SK-N-SH (cell line): Measurements from ENCODE around the gene SPINT2. TPM values are rescaled to one million over a fixed set of nuclear protein-coding genes. Genes with fewer than 3 reads are reported as not detected.

Experiments
- CTCF ChIA-PET: fragments of 300-600, 350-600 bp; formaldehyde crosslinking; extraction: SDS; loops from one replicate; lab custom pipeline; 2021; lab: Yijun Ruan, JAX
- POLR2A ChIA-PET: fragments of 350-600 bp; sonication (Branson Sonifier 250); formaldehyde crosslinking; extraction: SDS; loops from one replicate; lab custom pipeline; 2020; ENCODE audit warnings: antibody characterized with exemption, inconsistent platforms; lab: Yijun Ruan, JAX
- DNase-seq: peaks from one replicate; pipeline ENCODE4 v3.0.0; 2012
- H2AFZ ChIP-seq: fragments of 200-600 bp; sonication (generic); 2 replicates; pipeline ENCODE4 v1.8.1; 2016; ENCODE audit warnings: antibody characterized with exemption, mild to moderate bottlenecking, low read depth
- H3F3A ChIP-seq: fragments of 200-600 bp; sonication (generic); replicated peaks from 2 replicates; pipeline ENCODE3; 2016; ENCODE audit warnings: antibody characterized with exemption, mild to moderate bottlenecking; ENCODE audit not compliant: insufficient read depth
- H3K27ac ChIP-seq, 2 experiments: fragments of 200-500 bp in 1 of 2; fragments of 200-600 bp in 1 of 2; sonication (Bioruptor generic) in 1 of 2; sonication (generic), shearing (Covaris generic) in 1 of 2; 2 replicates each; pipeline versions ENCODE4 v1.5.1 to v1.6.1; 2014 to 2016; ENCODE audit warnings: low read depth in 2 of 2, inconsistent platforms in 1 of 2, low read length in 1 of 2, mild to moderate bottlenecking in 1 of 2, mixed read lengths in 1 of 2
- H3K27me3 ChIP-seq: fragments of 200-600 bp; sonication (generic), shearing (Covaris generic); 2 replicates; pipeline ENCODE4 v1.6.1; 2016; ENCODE audit warnings: mixed run types; ENCODE audit not compliant: insufficient read depth
- H3K36me3 ChIP-seq, 2 experiments: fragments of 200-500 bp in 1 of 2; fragments of 200-600 bp in 1 of 2; sonication (Bioruptor generic) in 1 of 2; sonication (generic) in 1 of 2; replicated peaks in 1 of 2; 2 replicates each; pipeline versions ENCODE3 to v1.5.1; 2014 to 2016; ENCODE audit warnings: low read length in 1 of 2, mild to moderate bottlenecking in 1 of 2; ENCODE audit not compliant: insufficient read depth in 2 of 2, control insufficient read depth in 1 of 2
- H3K4me1 ChIP-seq, 2 experiments: fragments of 200-500 bp in 1 of 2; fragments of 200-600 bp in 1 of 2; sonication (Bioruptor generic) in 1 of 2; sonication (generic), shearing (Covaris generic) in 1 of 2; 2 replicates each; pipeline versions ENCODE4 v1.5.1 to v1.6.1; 2014 to 2016; ENCODE audit warnings: low read depth in 1 of 2, low read length in 1 of 2, mixed run types in 1 of 2; ENCODE audit not compliant: insufficient read depth in 2 of 2, control insufficient read depth in 1 of 2
- H3K4me2 ChIP-seq: fragments of 200-600 bp; sonication (generic), shearing (Covaris generic); 2 replicates; pipeline ENCODE4 v1.6.1; 2017; ENCODE audit warnings: mixed run types
- H3K4me3 ChIP-seq, 2 experiments: fragments of 200-500 bp in 1 of 2; fragments of 200-600 bp in 1 of 2; sonication (Bioruptor generic) in 1 of 2; sonication (generic), shearing (Covaris generic) in 1 of 2; 2 replicates each; pipeline versions ENCODE4 v1.5.1 to v1.8.1; 2014 to 2016; ENCODE audit warnings: low read depth in 2 of 2, inconsistent platforms in 1 of 2, low read length in 1 of 2, mild to moderate bottlenecking in 1 of 2, mixed read lengths in 1 of 2, moderate library complexity in 1 of 2
- H3K79me2 ChIP-seq: fragments of 200-600 bp; sonication (generic); 2 replicates; pipeline ENCODE4 v1.8.1; 2017; ENCODE audit warnings: mild to moderate bottlenecking; ENCODE audit not compliant: insufficient read depth
- H3K9ac ChIP-seq: fragments of 200-600 bp; sonication (generic); 2 replicates; pipeline ENCODE4 v1.6.1; 2017; ENCODE audit warnings: mixed run types
- H3K9me2 ChIP-seq: fragments of 200-600 bp; sonication (generic); 2 replicates; pipeline ENCODE4 v1.6.1; 2017; ENCODE audit warnings: mixed run types
- H3K9me3 ChIP-seq: fragments of 200-600 bp; sonication (generic); 2 replicates; pipeline ENCODE4 v1.6.1; 2017; ENCODE audit warnings: mixed run types, mild to moderate bottlenecking, moderate library complexity
- H4K20me1 ChIP-seq: fragments of 200-600 bp; sonication (generic); 2 replicates; pipeline ENCODE4 v1.6.1; 2017; ENCODE audit warnings: mild to moderate bottlenecking, mixed run types; ENCODE audit not compliant: insufficient read depth
- EP300 ChIP-seq, 2 experiments: IDR thresholded peaks; 2 replicates each; pipeline versions ENCODE4 v1.4.0 to v1.6.1; 2012; ENCODE audit warnings: borderline replicate concordance in 1 of 2, low read depth in 1 of 2, low read length in 1 of 2
- FOSL2 ChIP-seq: IDR thresholded peaks from 2 replicates; pipeline ENCODE4 v1.4.0; 2012; ENCODE audit warnings: low read depth, mild to moderate bottlenecking, moderate library complexity, borderline replicate concordance
- FOXJ3 ChIP-seq: sonication (generic); formaldehyde crosslinking; IDR thresholded peaks from 2 replicates; pipeline ENCODE4 v1.5.1; 2020; ENCODE audit warnings: mild to moderate bottlenecking, missing genetic modification reagents
- FOXM1 ChIP-seq: IDR thresholded peaks from 2 replicates; pipeline ENCODE4 v1.4.0; 2012; ENCODE audit warnings: low read depth, mild to moderate bottlenecking
- MXI1 ChIP-seq: IDR thresholded peaks from 2 replicates; pipeline ENCODE4 v1.6.1; 2012; ENCODE audit warnings: mild to moderate bottlenecking, low read depth, low read length, improper control_type of control experiment
- NFIC ChIP-seq: IDR thresholded peaks from 2 replicates; pipeline ENCODE4 v1.4.0; 2012; ENCODE audit warnings: borderline replicate concordance
- RAD21 ChIP-seq: IDR thresholded peaks from 2 replicates; pipeline ENCODE4 v1.6.1; 2012; ENCODE audit warnings: mild to moderate bottlenecking, low read length
- RCOR1 ChIP-seq: fragments of 150-350 bp; IDR thresholded peaks from 2 replicates; pipeline ENCODE4 v1.6.1; 2017; ENCODE audit warnings: antibody characterized with exemption, low read length
- RFX5 ChIP-seq: IDR thresholded peaks from 2 replicates; pipeline ENCODE4 v1.6.1; 2012; ENCODE audit warnings: mild to moderate bottlenecking, improper control_type of control experiment, low read length
- RXRA ChIP-seq: IDR thresholded peaks from 2 replicates; pipeline ENCODE4 v1.4.0; 2012; ENCODE audit warnings: low read depth, mild to moderate bottlenecking, borderline replicate concordance
- SMC3 ChIP-seq: IDR thresholded peaks from 2 replicates; pipeline ENCODE4 v1.6.1; 2012; ENCODE audit warnings: low read depth, low read length, improper control_type of control experiment
- TCF12 ChIP-seq: IDR thresholded peaks from 2 replicates; pipeline ENCODE4 v1.4.0; 2012
- TEAD4 ChIP-seq: IDR thresholded peaks from 2 replicates; pipeline ENCODE4 v1.4.0; 2012; ENCODE audit warnings: mild to moderate bottlenecking, borderline replicate concordance; ENCODE audit not compliant: insufficient read depth
- WGBS: methylation state at CpG from one replicate; pipeline ENCODE4 v1.1.6; 2017; ENCODE audit warnings: low lambda C conversion rate; 5-methylcytosine and 5-hydroxymethylcytosine counted together
- polyA plus RNA-seq, 3 experiments: library from polyadenylated mRNA; depleted of rRNA; stranded (reverse); fragments of >200 nt; gene quantifications; 2 replicates each; pipeline ENCODE4 v1.2.3, GENCODE V29; 2012
- TF ChIP-seq, protein P1 (sequence below): fragments of 200-600 bp; sonication (generic); IDR thresholded peaks from 2 replicates; pipeline ENCODE4 v1.6.1; 2017; ENCODE audit warnings: antibody characterized with exemption, mild to moderate bottlenecking, moderate library complexity
- TF ChIP-seq, protein P2 (sequence below): IDR thresholded peaks from 2 replicates; pipeline ENCODE4 v1.4.0; 2012; ENCODE audit warnings: low read depth
- TF ChIP-seq, protein P3 (sequence below): fragments of 150-350 bp; IDR thresholded peaks from 2 replicates; pipeline ENCODE4 v1.6.1; 2017; ENCODE audit warnings: antibody characterized with exemption, low read length, low read depth, borderline replicate concordance
- TF ChIP-seq, protein P4 (sequence below): IDR thresholded peaks from 2 replicates; pipeline ENCODE4 v1.4.0; 2012; ENCODE audit warnings: low read depth, borderline replicate concordance

The SPINT2 gene
- polyA plus RNA-seq, 1 of the 3 experiments (the other 2 are of a cell fraction), result 1.0 TPM

DNA sequence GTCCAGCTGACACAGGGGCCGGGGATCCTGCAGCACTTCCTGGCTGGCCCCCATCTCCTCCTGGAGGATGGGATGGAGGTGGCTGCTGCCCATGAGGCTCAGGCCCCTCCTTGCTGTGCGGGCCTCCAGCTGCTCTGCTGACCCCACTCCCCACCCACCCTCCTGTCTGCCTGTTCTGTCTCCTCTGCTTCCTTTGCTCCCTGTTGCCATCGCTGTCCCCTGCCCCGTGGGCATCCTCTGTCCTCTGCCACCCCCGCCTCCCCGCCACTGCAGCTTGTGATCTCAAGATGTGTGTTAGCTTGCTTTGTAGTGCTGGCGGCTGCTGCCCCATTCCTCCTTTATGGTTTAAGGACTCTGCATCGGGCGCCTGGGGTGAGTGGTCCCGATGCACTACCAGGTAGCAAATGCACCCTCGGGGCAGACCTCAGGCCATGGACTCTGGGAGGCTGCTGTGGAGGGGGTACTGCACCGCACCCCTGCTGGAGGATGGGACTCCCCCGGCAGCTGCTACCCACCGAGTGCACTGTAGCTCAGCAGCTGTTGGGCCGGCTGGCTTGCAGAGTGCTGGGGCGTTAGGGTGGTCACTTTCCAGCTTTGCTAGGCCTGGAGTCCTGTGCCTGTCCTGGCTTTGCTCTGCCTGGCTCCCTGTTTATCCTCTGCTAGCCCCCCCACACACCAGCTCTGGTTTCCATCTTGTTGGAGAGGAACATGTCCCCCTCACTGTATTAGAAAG is 23.9 kb downstream of the SPINT2 start (continued):
- TF ChIP-seq TEAD4, result no peak
- TF ChIP-seq, all 33 proteins: peak for 0

DNA sequence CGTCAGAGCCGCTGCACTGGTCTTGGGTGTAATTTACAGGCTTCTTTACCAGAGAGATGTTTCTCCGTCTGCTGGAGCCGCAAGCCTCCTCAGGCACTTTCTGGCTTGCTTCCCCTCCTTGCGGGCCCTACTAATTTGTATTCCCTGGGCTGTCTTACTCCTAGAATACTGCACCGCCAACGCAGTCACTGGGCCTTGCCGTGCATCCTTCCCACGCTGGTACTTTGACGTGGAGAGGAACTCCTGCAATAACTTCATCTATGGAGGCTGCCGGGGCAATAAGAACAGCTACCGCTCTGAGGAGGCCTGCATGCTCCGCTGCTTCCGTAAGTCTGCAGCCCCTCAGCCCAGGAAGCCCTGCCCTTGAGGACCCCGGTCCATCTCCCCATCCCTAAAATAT is 25.6 kb downstream of the SPINT2 start:
- Histone ChIP-seq H4K20me1 (no peaks in the 10 kb centered on the region), H2AFZ (no peak overlapping the region), H3K9ac (no peak overlapping the region), H3K36me3 (no peaks in the 10 kb centered on the region), H3K79me2 (no peaks in the 10 kb centered on the region), H3K4me2 (no peak overlapping the region), H3K9me2 (no peaks in the 10 kb centered on the region), H3K27ac (no peak overlapping the region), H3K4me3 (no peak overlapping the region), H3F3A (no peaks in the 10 kb centered on the region), H3K4me1 (peaks cover 0 to 17% of the 10 kb centered on the region in 2 experiments; a peak in 1 of 4 replicates), H3K9me3 (no peaks in the 10 kb centered on the region), H3K27me3 (no peaks in the 10 kb centered on the region)
- no peak for TF ChIP-seq RCOR1
- TF ChIP-seq, protein P1, sequence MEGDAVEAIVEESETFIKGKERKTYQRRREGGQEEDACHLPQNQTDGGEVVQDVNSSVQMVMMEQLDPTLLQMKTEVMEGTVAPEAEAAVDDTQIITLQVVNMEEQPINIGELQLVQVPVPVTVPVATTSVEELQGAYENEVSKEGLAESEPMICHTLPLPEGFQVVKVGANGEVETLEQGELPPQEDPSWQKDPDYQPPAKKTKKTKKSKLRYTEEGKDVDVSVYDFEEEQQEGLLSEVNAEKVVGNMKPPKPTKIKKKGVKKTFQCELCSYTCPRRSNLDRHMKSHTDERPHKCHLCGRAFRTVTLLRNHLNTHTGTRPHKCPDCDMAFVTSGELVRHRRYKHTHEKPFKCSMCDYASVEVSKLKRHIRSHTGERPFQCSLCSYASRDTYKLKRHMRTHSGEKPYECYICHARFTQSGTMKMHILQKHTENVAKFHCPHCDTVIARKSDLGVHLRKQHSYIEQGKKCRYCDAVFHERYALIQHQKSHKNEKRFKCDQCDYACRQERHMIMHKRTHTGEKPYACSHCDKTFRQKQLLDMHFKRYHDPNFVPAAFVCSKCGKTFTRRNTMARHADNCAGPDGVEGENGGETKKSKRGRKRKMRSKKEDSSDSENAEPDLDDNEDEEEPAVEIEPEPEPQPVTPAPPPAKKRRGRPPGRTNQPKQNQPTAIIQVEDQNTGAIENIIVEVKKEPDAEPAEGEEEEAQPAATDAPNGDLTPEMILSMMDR, result no peak
- no peak for TF ChIP-seq MXI1
- no peak for TF ChIP-seq NFIC
- no peak for TF ChIP-seq EP300 (IDR thresholded peaks at IDR 0.05; ENCODE audit: borderline replicate concordance in 1 of 2, low read depth in 1 of 2, low read length in 1 of 2)
- no peak for TF ChIP-seq RXRA
- ChIA-PET CTCF (no interaction called here), POLR2A (no interaction called here)
- WGBS, result 98% methylated on average over 13 of the region's 15 CpGs
- no peak for DNase-seq

DNA sequence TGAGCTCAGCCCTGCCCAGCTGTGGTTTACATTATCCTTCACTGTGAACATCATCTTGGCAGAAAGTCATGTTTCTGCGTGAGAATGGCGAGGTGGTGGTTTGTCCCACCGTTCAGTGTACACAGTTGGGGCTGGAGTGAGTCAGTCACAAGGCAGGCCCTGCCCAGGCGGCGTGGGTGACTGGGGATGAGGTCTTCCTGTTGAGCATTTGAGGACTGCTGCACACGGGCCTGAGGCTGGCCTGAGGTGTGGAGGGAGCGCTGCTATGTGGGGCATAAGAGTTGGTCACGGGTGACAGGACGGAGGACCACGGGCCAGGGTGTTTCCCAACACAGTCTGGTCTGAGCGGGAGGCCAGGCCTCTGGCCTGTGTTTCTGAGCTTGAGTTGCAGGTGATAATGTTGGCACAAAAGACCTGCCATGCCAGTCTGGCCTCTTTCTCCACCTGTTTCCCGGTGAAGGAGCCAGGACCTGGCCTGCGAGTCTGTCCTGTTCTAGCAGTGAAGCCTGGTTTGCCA is 26.3 kb downstream of the SPINT2 start:
- no peak overlapping the region for H3K27ac ChIP-seq
- H3K9me2 ChIP-seq, result no peaks in the 10 kb centered on the region
- no peaks in the 10 kb centered on the region for H3K27me3 ChIP-seq
- CTCF ChIA-PET, result no interaction called here
- no peak overlapping the region for H3K4me2 ChIP-seq
- H2AFZ ChIP-seq, result 0 out of 2 replicates have a peak overlapping the region, but pooled peaks have one; percentile 50
- H4K20me1 ChIP-seq, result no peaks in the 10 kb centered on the region
- DNase-seq, result no peak
- H3K79me2 ChIP-seq, result no peaks in the 10 kb centered on the region
- H3K9ac ChIP-seq, result 0 out of 2 replicates have a peak overlapping the region, but pooled peaks have one; percentile 19
- WGBS, result 66% methylated on average over 11 of the region's 13 CpGs
- peaks cover 0 to 17% of the 10 kb centered on the region in 2 experiments; a peak in 1 of 4 replicates for H3K4me1 ChIP-seq
- no peaks in the 10 kb centered on the region for H3F3A ChIP-seq
- no peaks in the 10 kb centered on the region for H3K36me3 ChIP-seq
- H3K9me3 ChIP-seq, result no peaks in the 10 kb centered on the region
- no peak overlapping the region for H3K4me3 ChIP-seq
- POLR2A ChIA-PET, result no interaction called here
- no peak for TF ChIP-seq FOXM1
- TF ChIP-seq FOXJ3, result no peak
- TF ChIP-seq, protein P2, sequence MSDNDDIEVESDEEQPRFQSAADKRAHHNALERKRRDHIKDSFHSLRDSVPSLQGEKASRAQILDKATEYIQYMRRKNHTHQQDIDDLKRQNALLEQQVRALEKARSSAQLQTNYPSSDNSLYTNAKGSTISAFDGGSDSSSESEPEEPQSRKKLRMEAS, result peak; percentile 61; the same call in 1 of the 2 replicates
- no peak for TF ChIP-seq SMC3
- TF ChIP-seq, protein P3, sequence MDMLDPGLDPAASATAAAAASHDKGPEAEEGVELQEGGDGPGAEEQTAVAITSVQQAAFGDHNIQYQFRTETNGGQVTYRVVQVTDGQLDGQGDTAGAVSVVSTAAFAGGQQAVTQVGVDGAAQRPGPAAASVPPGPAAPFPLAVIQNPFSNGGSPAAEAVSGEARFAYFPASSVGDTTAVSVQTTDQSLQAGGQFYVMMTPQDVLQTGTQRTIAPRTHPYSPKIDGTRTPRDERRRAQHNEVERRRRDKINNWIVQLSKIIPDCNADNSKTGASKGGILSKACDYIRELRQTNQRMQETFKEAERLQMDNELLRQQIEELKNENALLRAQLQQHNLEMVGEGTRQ, result no peak
- peak; percentile 22; the same call in 1 of the 2 replicates for TF ChIP-seq FOSL2
- no peak for TF ChIP-seq RFX5
- TF ChIP-seq RCOR1, result no peak
- TF ChIP-seq, protein P4, sequence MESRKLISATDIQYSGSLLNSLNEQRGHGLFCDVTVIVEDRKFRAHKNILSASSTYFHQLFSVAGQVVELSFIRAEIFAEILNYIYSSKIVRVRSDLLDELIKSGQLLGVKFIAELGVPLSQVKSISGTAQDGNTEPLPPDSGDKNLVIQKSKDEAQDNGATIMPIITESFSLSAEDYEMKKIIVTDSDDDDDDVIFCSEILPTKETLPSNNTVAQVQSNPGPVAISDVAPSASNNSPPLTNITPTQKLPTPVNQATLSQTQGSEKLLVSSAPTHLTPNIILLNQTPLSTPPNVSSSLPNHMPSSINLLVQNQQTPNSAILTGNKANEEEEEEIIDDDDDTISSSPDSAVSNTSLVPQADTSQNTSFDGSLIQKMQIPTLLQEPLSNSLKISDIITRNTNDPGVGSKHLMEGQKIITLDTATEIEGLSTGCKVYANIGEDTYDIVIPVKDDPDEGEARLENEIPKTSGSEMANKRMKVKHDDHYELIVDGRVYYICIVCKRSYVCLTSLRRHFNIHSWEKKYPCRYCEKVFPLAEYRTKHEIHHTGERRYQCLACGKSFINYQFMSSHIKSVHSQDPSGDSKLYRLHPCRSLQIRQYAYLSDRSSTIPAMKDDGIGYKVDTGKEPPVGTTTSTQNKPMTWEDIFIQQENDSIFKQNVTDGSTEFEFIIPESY, result no peak
- no peak for TF ChIP-seq RAD21
- peak; percentile 37; the same call in 1 of the 2 replicates for TF ChIP-seq TCF12
- no peak for TF ChIP-seq RXRA
